HepG2 (cell line): ENCODE results near the gene RING1. TPM values are rescaled to one million over a fixed set of nuclear protein-coding genes. Genes with fewer than 3 reads are reported as not detected.

ENCODE experiments used
- ATAC-seq: fragments of 200-7000 bp; cut with Tn5 transposase; 3 replicates; pipeline ENCODE4 v1.9.1; 2020; ENCODE audit warnings: mild to moderate bottlenecking, moderate library complexity
- BruUV-seq: library from RNA; stranded (reverse); fragments of 400-500 nt; replicated peaks from 2 replicates; lab custom pipeline; 2021; lab: Mats Ljungman, UMichigan
- CTCF ChIA-PET: fragments of 300-600 bp; formaldehyde crosslinking; extraction: SDS; loops from one replicate; lab custom pipeline; 2021; ENCODE audit warnings: low total read pairs, inconsistent platforms, low intra/inter-chr PET ratio; lab: Yijun Ruan, JAX
- POLR2A ChIA-PET: fragments of 350-600 bp; sonication (Branson Sonifier 250); formaldehyde crosslinking; loops from one replicate; lab custom pipeline; 2020; ENCODE audit warnings: antibody characterized with exemption, inconsistent platforms; lab: Yijun Ruan, JAX
- DNase-seq: peaks from one replicate; pipeline ENCODE4 v3.0.0-alpha.2; 2015; ENCODE audit warnings: low spot score
- FAIRE-seq: peaks from 3 replicates; lab custom pipeline; 2011; peaks lifted over from hg19 to GRCh38; lab: Jason Lieb, UNC
- H2AFZ ChIP-seq: one replicate; pipeline ENCODE4 v1.6.1; 2011; ENCODE audit warnings: low read length, inconsistent platforms
- H3K27ac ChIP-seq: fragments of 300-600 bp; 3 replicates; pipeline ENCODE4 v1.8.0; 2011; ENCODE audit warnings: mixed run types, mild to moderate bottlenecking, mixed read lengths, low read length, inconsistent platforms; ENCODE audit not compliant: insufficient read depth; ENCODE audit errors: extremely low read length
- H3K27me3 ChIP-seq, 2 experiments: fragments of 200-600 bp in 1 of 2; 2 replicates in 1 of 2; 3 replicates in 1 of 2; pipeline versions ENCODE4 v1.6.0 to v1.8.0; 2011; ENCODE audit warnings: low read length in 2 of 2, mild to moderate bottlenecking in 2 of 2, moderate library complexity in 2 of 2, inconsistent platforms in 1 of 2; ENCODE audit not compliant: insufficient read depth in 2 of 2, control insufficient read depth in 1 of 2
- H3K36me3 ChIP-seq, 2 experiments: fragments of 200-600 bp in 1 of 2; replicated peaks in 1 of 2; 2 replicates in 1 of 2; 3 replicates in 1 of 2; pipeline versions ENCODE4 v1.5.1 to v1.8.0; 2011; ENCODE audit warnings: low read length in 2 of 2, inconsistent platforms in 1 of 2; ENCODE audit not compliant: insufficient read depth in 2 of 2, control insufficient read depth in 1 of 2
- H3K4me1 ChIP-seq: 2 replicates; pipeline ENCODE4 v1.5.1; 2012; ENCODE audit warnings: low read length, inconsistent platforms; ENCODE audit not compliant: insufficient read depth
- H3K4me2 ChIP-seq: 2 replicates; pipeline ENCODE4 v1.6.0; 2011; ENCODE audit warnings: low read depth, low read length, inconsistent platforms
- H3K4me3 ChIP-seq, 3 experiments: fragments of 200-600 bp in 1 of 3; sonication (generic), shearing (Covaris generic) in 1 of 3; replicated peaks in 1 of 3; 2 replicates each; pipeline ENCODE4 v1.5.1; 2011 to 2016; ENCODE audit warnings: low read length in 3 of 3, inconsistent platforms in 2 of 3, low read depth in 2 of 3, mild to moderate bottlenecking in 2 of 3, control low read depth in 1 of 3, mixed read lengths in 1 of 3; ENCODE audit not compliant: insufficient read depth in 1 of 3
- H3K79me2 ChIP-seq: one replicate; pipeline ENCODE4 v1.6.1; 2011; ENCODE audit warnings: low read length, inconsistent platforms; ENCODE audit not compliant: insufficient read depth
- H3K9ac ChIP-seq: 2 replicates; pipeline ENCODE4 v1.6.0; 2011; ENCODE audit warnings: mild to moderate bottlenecking, low read depth, low read length, inconsistent platforms; ENCODE audit not compliant: insufficient read depth
- H3K9me3 ChIP-seq: 2 replicates; pipeline ENCODE4 v1.5.1; 2012; ENCODE audit warnings: mild to moderate bottlenecking, low read length
- H4K20me1 ChIP-seq: 2 replicates; pipeline ENCODE4 v1.6.0; 2011; ENCODE audit warnings: inconsistent platforms, mild to moderate bottlenecking, low read length, moderate library complexity; ENCODE audit not compliant: insufficient read depth
- CEBPB ChIP-seq: IDR thresholded peaks from 2 replicates; pipeline ENCODE4 v1.6.1; 2011; ENCODE audit warnings: low read depth, low read length, improper control_type of control experiment, borderline replicate concordance
- HHEX ChIP-seq: IDR thresholded peaks from 2 replicates; pipeline ENCODE4 v1.6.1; 2016; ENCODE audit warnings: control low read depth
- HMGA1 ChIP-seq: sonication (generic); formaldehyde crosslinking; conservative IDR thresholded peaks from 2 replicates; pipeline ENCODE4 v1.4.0; 2020; ENCODE audit warnings: missing genetic modification reagents
- KLF6 ChIP-seq: IDR thresholded peaks from 2 replicates; pipeline ENCODE4 v1.8.0; 2016; ENCODE audit warnings: missing biosample characterization, missing genetic modification reagents
- SIN3A ChIP-seq: IDR thresholded peaks from 2 replicates; pipeline ENCODE4 v1.6.1; 2011; ENCODE audit warnings: low read depth, mild to moderate bottlenecking, control low read depth, low read length, borderline replicate concordance
- ZNF777 ChIP-seq: sonication (generic); formaldehyde crosslinking; IDR thresholded peaks from 2 replicates; pipeline ENCODE4 v1.4.0; 2020; ENCODE audit warnings: missing genetic modification reagents
- WGBS: methylation state at CpG from one replicate; pipeline ENCODE4 v1.1.6; 2017; ENCODE audit warnings: low lambda C conversion rate; 5-methylcytosine and 5-hydroxymethylcytosine counted together
- in situ Hi-C: cut with HindIII; loops from 2 replicates; pipeline ENCODE4 v1.10.0; 2017; ENCODE audit warnings: low pct_unique_long_range_greater_than_20kb; ENCODE audit not compliant: extremely low pct_ligation_motif_present
- intact Hi-C: fragments of 100-400 bp; cut with micrococcal nuclease; formaldehyde crosslinking; loops from one replicate; pipeline ENCODE4 v1.10.0; 2022; ENCODE audit not compliant: unreplicated experiment
- polyA plus RNA-seq, 8 experiments: library from polyadenylated mRNA; depleted of rRNA in 3 of 8; stranded (reverse) in 7 of 8; unstranded in 1 of 8; fragments of >200 nt; fragmentation: Illumina TruSeq in 4 of 8; extraction: Trizol in 4 of 8; gene quantifications; 2 replicates each; pipeline versions ENCODE4 v1.2.1 to v1.2.3, GENCODE V29; 2011 to 2016; ENCODE audit warnings: low read depth in 4 of 8, missing spikeins in 1 of 8, mixed read lengths in 1 of 8; ENCODE audit not compliant: insufficient read depth in 1 of 8
- total RNA-seq, 5 experiments: library from RNA; depleted of rRNA; stranded (reverse); fragments of >200 nt; fragmentation: Illumina TruSeq; extraction: Trizol; gene quantifications; 2 replicates each; pipeline ENCODE4 v1.2.3, GENCODE V29; 2016; ENCODE audit warnings: low read depth in 1 of 5
- TF ChIP-seq, protein P1 (sequence below): sonication (generic); formaldehyde crosslinking; IDR thresholded peaks from 2 replicates; pipeline ENCODE4 v1.5.0; 2020; ENCODE audit warnings: mild to moderate bottlenecking, missing genetic modification reagents
- TF ChIP-seq, protein P2 (sequence below): sonication (generic); formaldehyde crosslinking; IDR thresholded peaks from 2 replicates; pipeline ENCODE4 v1.4.0; 2020; ENCODE audit warnings: missing genetic modification reagents
- TF ChIP-seq, protein P3 (sequence below): sonication (generic); formaldehyde crosslinking; IDR thresholded peaks from 2 replicates; pipeline ENCODE4 v1.4.0; 2020; ENCODE audit warnings: missing genetic modification reagents

The RING1 gene
- total and polyA plus RNA-seq, 2 of the 13 experiments (the other 11 are each of a cell fraction or from before 2014, with no cell fraction given) = 23.9 to 33.6 TPM

DNA sequence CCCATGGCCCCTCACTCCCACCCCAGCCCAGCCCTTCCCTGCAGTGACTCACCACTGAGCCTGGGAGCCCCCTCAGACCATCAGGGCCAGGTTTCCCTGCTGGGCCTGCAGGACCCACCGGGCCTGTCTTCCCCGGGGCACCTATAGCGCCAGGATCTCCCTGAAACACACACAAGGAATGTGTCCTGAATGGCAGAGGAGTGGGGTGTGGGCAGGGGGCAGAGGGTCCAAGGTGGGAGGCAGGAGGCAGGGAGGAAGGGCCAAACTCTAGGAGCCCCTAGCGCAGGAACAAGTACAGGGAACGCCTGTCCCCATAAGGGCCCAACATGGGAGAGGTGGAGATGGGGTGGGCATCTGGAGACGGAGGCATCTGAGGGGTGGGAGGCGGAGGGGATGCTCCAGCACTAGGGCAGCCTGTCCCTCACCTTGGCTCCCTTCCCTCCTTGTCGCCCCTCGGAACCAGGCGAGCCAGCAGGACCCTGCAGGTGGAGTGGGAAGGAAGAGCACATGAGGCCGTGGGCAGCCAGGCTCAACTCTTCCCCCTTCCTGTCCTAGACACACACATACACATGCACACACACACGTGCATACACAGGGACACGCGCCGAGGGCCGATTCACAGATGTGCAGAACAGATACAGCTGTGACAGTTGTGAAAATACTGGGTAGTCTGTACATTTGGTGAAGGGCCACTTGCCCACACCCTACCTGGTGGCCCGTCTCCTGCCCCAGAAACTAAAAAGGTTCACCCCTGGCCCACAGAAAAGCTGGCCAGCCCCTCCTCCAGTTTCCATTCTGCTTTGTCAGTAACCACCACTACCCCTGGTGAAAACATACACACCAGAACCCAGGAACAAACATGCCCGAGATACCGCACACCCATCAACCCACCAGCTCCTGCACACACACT is 40.7 kb upstream of the RING1 start (continued):
- TF ChIP-seq, protein P1, sequence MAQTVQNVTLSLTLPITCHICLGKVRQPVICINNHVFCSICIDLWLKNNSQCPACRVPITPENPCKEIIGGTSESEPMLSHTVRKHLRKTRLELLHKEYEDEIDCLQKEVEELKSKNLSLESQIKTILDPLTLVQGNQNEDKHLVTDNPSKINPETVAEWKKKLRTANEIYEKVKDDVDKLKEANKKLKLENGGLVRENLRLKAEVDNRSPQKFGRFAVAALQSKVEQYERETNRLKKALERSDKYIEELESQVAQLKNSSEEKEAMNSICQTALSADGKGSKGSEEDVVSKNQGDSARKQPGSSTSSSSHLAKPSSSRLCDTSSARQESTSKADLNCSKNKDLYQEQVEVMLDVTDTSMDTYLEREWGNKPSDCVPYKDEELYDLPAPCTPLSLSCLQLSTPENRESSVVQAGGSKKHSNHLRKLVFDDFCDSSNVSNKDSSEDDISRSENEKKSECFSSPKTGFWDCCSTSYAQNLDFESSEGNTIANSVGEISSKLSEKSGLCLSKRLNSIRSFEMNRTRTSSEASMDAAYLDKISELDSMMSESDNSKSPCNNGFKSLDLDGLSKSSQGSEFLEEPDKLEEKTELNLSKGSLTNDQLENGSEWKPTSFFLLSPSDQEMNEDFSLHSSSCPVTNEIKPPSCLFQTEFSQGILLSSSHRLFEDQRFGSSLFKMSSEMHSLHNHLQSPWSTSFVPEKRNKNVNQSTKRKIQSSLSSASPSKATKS (CRISPR knock-in tag) = no peak
- no peak for TF ChIP-seq HMGA1 (CRISPR knock-in tag)
- TF ChIP-seq CEBPB = no peak
- TF ChIP-seq SIN3A = no peak

DNA sequence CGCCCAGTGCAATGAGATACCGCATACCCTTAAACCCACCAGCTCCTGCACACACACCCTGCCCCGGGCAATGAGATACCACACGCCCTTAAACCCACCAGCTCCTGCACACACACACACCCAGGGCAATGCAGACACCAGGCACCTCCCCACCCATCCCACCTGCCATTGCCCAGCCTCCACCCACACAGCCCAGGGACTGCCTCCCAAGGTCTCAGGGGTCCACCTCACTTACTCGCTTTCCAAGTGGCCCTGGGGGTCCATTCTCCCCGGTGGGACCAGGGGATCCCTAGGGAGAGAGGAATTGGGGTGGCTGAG is 40.1 kb upstream of the RING1 start:
- Histone ChIP-seq H3K9me3 (no peaks in the 10 kb centered on the region), H3K27me3 (peaks cover 3 to 5% of the 10 kb centered on the region in 2 experiments; a peak in 3 of 5 replicates)
- POLR2A ChIA-PET = no interaction called here
- no peak for TF ChIP-seq ZNF777 (CRISPR knock-in tag)
- TF ChIP-seq KLF6 = no peak
- TF ChIP-seq, protein P2, sequence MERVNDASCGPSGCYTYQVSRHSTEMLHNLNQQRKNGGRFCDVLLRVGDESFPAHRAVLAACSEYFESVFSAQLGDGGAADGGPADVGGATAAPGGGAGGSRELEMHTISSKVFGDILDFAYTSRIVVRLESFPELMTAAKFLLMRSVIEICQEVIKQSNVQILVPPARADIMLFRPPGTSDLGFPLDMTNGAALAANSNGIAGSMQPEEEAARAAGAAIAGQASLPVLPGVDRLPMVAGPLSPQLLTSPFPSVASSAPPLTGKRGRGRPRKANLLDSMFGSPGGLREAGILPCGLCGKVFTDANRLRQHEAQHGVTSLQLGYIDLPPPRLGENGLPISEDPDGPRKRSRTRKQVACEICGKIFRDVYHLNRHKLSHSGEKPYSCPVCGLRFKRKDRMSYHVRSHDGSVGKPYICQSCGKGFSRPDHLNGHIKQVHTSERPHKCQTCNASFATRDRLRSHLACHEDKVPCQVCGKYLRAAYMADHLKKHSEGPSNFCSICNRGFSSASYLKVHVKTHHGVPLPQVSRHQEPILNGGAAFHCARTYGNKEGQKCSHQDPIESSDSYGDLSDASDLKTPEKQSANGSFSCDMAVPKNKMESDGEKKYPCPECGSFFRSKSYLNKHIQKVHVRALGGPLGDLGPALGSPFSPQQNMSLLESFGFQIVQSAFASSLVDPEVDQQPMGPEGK (CRISPR knock-in tag) = no peak
- TF ChIP-seq HHEX (CRISPR knock-in tag) = no peak
- TF ChIP-seq, protein P3, sequence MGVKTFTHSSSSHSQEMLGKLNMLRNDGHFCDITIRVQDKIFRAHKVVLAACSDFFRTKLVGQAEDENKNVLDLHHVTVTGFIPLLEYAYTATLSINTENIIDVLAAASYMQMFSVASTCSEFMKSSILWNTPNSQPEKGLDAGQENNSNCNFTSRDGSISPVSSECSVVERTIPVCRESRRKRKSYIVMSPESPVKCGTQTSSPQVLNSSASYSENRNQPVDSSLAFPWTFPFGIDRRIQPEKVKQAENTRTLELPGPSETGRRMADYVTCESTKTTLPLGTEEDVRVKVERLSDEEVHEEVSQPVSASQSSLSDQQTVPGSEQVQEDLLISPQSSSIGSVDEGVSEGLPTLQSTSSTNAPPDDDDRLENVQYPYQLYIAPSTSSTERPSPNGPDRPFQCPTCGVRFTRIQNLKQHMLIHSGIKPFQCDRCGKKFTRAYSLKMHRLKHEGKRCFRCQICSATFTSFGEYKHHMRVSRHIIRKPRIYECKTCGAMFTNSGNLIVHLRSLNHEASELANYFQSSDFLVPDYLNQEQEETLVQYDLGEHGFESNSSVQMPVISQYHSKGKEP = no peak
- TF ChIP-seq, all 625 proteins: peak for 0
- H3K9ac ChIP-seq = no peak overlapping the region
- no peak overlapping the region for H3K27ac ChIP-seq
- intact Hi-C loops (no loop called here), in situ Hi-C loops (loop anchor here (10.0 kb wide), 1 partner anchor 153 kb away; no protein-coding TSS in a partner anchor)
- H3K4me2 ChIP-seq = no peak overlapping the region
- DNase-seq = no peak
- no peak overlapping the region for H3K4me3 ChIP-seq
- CTCF ChIA-PET = no interaction called here
- no TSS peak for BruUV-seq
- H2AFZ ChIP-seq = no peak overlapping the region
- no peaks in the 10 kb centered on the region for H3K79me2 ChIP-seq
- no peak for FAIRE-seq
- H3K4me1 ChIP-seq = peaks cover 23% of the 10 kb centered on the region
- no peak for ATAC-seq
- H3K36me3 ChIP-seq = no peaks in the 10 kb centered on the region
- no peaks in the 10 kb centered on the region for H4K20me1 ChIP-seq
- WGBS = 28% methylated on average over 6 of the region's 6 CpGs
